OCI-M2 (cell line): ENCODE data around the gene ART1.

Experiments used
- DNase-seq: peaks from one replicate; lab custom pipeline; 2025; ENCODE audit not compliant: unreplicated experiment; lab: John Stamatoyannopoulos, UW

The ART1 gene

GRCh38 chr11:3665336-3666022 lies 20.6 kb downstream of the ART1 start:
- no peak for DNase-seq

GRCh38 chr11:3666023-3666530 lies 21.1 kb downstream of the ART1 start:
- DNase-seq: no peak

GRCh38 chr11:3667149-3668035 lies 22.5 kb downstream of the ART1 start:
- DNase-seq: no peak

- no peak for DNase-seq
These were observed 24.2 kb downstream of the ART1 start for GRCh38 chr11:3669128-3669527.

- no peak for DNase-seq
These were observed 24.8 kb downstream of the ART1 start for GRCh38 chr11:3669742-3670183.

GRCh38 chr11:3671334-3672254 lies 26.7 kb downstream of the ART1 start, which contains the start of gene CHRNA10:
Gene CHRNA10, minus strand, starts transcription at chr11:3671384. Its CDS starts 72 bp downstream, at chr11:3671312.
- DNase-seq: no peak

GRCh38 chr11:3674189-3674588 lies 29.3 kb downstream of the ART1 start:
- no peak for DNase-seq

GRCh38 chr11:3675971-3676370 lies 31.0 kb downstream of the ART1 start:
- DNase-seq: no peak

- no peak for DNase-seq
These were observed 34.1 kb downstream of the ART1 start for GRCh38 chr11:3679077-3679476.

- DNase-seq: no peak
These were observed 38.1 kb downstream of the ART1 start for GRCh38 chr11:3683039-3683438.

GRCh38 chr11:3684129-3684818 lies 39.3 kb downstream of the ART1 start:
- no peak for DNase-seq

GRCh38 chr11:3684819-3685172 lies 39.9 kb downstream of the ART1 start:
- no peak for DNase-seq

GRCh38 chr11:3685923-3686322 lies 41.0 kb downstream of the ART1 start:
- no peak for DNase-seq

GRCh38 chr11:3686751-3687150 lies 41.8 kb downstream of the ART1 start:
- no peak for DNase-seq

GRCh38 chr11:3700410-3700809 lies 55.5 kb downstream of the ART1 start:
- DNase-seq: no peak

GRCh38 chr11:3700910-3701309 lies 56.0 kb downstream of the ART1 start:
- DNase-seq: no peak

GRCh38 chr11:3703383-3703782 lies 58.5 kb downstream of the ART1 start:
- DNase-seq: no peak

- no peak for DNase-seq
These were observed 62.2 kb downstream of the ART1 start for GRCh38 chr11:3707176-3707575.

- no peak for DNase-seq
These were observed 65.0 kb downstream of the ART1 start for GRCh38 chr11:3709977-3710376.

GRCh38 chr11:3710485-3711259 lies 65.7 kb downstream of the ART1 start:
- no peak for DNase-seq
